Osteoblast (primary cell): ENCODE measurements around the gene ARFIP2. TPM values are rescaled to one million over a fixed set of nuclear protein-coding genes. Genes with fewer than 3 reads are reported as not detected.

Experiments used
- DNase-seq: peaks from one replicate; pipeline ENCODE4 v3.0.0; 2011; ENCODE audit warnings: low spot score, mixed read lengths; ENCODE audit not compliant: insufficient read length; ENCODE audit errors: missing footprints
- H2AFZ ChIP-seq: 2 replicates; pipeline ENCODE4 v1.6.0; 2011; ENCODE audit warnings: mild to moderate bottlenecking, low read length
- H3K27ac ChIP-seq: 2 replicates; pipeline ENCODE4 v1.5.1; 2011; ENCODE audit warnings: mild to moderate bottlenecking, low read depth, low read length, moderate library complexity
- H3K27me3 ChIP-seq: 2 replicates; pipeline ENCODE4 v1.6.0; 2012; ENCODE audit warnings: mild to moderate bottlenecking, control low read depth, inconsistent platforms, low read length, moderate library complexity; ENCODE audit not compliant: insufficient read depth
- H3K36me3 ChIP-seq: 2 replicates; pipeline ENCODE4 v1.5.1; 2011; ENCODE audit warnings: mild to moderate bottlenecking, low read length, control low read depth, moderate library complexity; ENCODE audit not compliant: insufficient read depth
- H3K4me1 ChIP-seq: 2 replicates; pipeline ENCODE4 v1.5.1; 2011; ENCODE audit warnings: mild to moderate bottlenecking, low read length, control low read depth, moderate library complexity; ENCODE audit not compliant: insufficient read depth
- H3K4me2 ChIP-seq: 2 replicates; pipeline ENCODE4 v1.6.0; 2011; ENCODE audit warnings: mild to moderate bottlenecking, low read length; ENCODE audit not compliant: insufficient read depth
- H3K4me3 ChIP-seq: fragments of 200-600 bp; sonication (generic); 3 replicates; pipeline ENCODE4 v1.5.1; 2012; ENCODE audit warnings: mild to moderate bottlenecking, low read length, inconsistent platforms; ENCODE audit not compliant: insufficient read depth
- H3K79me2 ChIP-seq: 2 replicates; pipeline ENCODE4 v1.6.0; 2012; ENCODE audit warnings: mild to moderate bottlenecking, low read length, control low read depth, inconsistent platforms; ENCODE audit not compliant: insufficient read depth
- H3K9me3 ChIP-seq: 2 replicates; pipeline ENCODE4 v1.5.1; 2011; ENCODE audit warnings: low read depth, low read length, control low read depth
- H4K20me1 ChIP-seq: 2 replicates; pipeline ENCODE4 v1.6.0; 2012; ENCODE audit warnings: mild to moderate bottlenecking, low read length, control low read depth; ENCODE audit not compliant: insufficient read depth
- CTCF ChIP-seq: IDR thresholded peaks from 2 replicates; pipeline ENCODE4 v1.5.1; 2011; ENCODE audit warnings: mild to moderate bottlenecking, low read depth, low read length, moderate library complexity; ENCODE audit errors: extremely low read depth
- total RNA-seq: library from RNA; depleted of rRNA; stranded (reverse); fragments of >200 nt; gene quantifications from 2 replicates; pipeline ENCODE4 v1.2.3, GENCODE V29; 2012

ARFIP2 gene
- total RNA-seq, 1 donor: 79.3 TPM

DNA sequence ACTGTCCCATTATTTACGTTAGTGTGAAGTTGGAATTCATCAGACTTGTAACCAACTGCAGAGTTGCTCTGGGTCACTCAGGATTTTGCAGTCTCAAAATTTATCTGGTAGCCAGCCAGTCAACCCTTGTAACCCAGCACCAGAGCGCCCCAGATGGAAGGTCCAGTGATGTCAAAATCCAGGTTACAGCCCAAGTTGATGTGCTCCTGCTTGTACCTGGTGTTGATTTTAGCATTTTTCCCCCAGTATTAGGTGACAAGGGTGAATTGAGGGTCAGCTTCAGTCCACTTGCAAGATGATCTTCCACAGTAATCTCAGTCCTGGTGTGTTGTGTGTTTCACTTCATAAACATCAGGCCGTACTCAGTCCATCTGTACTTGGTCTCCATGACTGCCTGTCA, 7.7 kb upstream of the ARFIP2 start:
- H2AFZ ChIP-seq: no peak overlapping the region
- no peak for DNase-seq
- no peak overlapping the region for H3K4me3 ChIP-seq
- peaks cover 21% of the 10 kb centered on the region for H3K79me2 ChIP-seq
- H4K20me1 ChIP-seq: peaks cover 3% of the 10 kb centered on the region
- TF ChIP-seq CTCF: no peak
- H3K4me2 ChIP-seq: no peak overlapping the region
- peaks cover 51% of the 10 kb centered on the region for H3K36me3 ChIP-seq
- H3K9me3 ChIP-seq: no peaks in the 10 kb centered on the region
- H3K4me1 ChIP-seq: no peaks in the 10 kb centered on the region
- no peaks in the 10 kb centered on the region for H3K27me3 ChIP-seq
- no peak overlapping the region for H3K27ac ChIP-seq

GRCh38 chr11:6488342-6488741, 7.2 kb upstream of the ARFIP2 start:
- Histone ChIP-seq H3K4me3 (no peak overlapping the region), H3K4me2 (no peak overlapping the region), H3K27ac (no peak overlapping the region), H3K9me3 (no peaks in the 10 kb centered on the region), H4K20me1 (peaks cover 3% of the 10 kb centered on the region), H3K4me1 (no peaks in the 10 kb centered on the region), H2AFZ (no peak overlapping the region), H3K79me2 (peaks cover 25% of the 10 kb centered on the region), H3K27me3 (no peaks in the 10 kb centered on the region), H3K36me3 (peaks cover 52% of the 10 kb centered on the region)
- DNase-seq: no peak
- TF ChIP-seq CTCF: no peak

DNA sequence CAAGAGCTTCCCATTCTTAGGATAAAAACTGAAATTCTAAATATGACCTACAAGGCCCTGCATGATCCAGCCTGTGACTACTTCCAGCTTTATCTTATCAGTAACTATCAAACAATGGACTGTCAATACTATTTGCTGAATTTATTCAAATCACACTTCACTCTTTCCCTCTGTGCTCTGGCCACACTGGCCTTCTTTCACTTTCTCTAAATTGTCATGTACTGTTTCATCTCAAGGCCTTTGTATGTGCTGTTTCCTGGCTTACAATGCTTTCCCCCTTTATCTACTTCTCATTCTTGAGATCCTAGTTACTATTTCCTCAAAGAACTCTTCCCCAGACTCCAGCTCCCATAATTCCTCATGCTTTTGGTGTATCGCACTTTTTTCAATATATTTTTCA, 5.8 kb upstream of the ARFIP2 start:
- no peak for DNase-seq
- H4K20me1 ChIP-seq: peaks cover 12% of the 10 kb centered on the region
- no peak for TF ChIP-seq CTCF
- no peaks in the 10 kb centered on the region for H3K27me3 ChIP-seq
- no peak overlapping the region for H3K4me3 ChIP-seq
- H3K9me3 ChIP-seq: no peaks in the 10 kb centered on the region
- H2AFZ ChIP-seq: no peak overlapping the region
- peaks cover 55% of the 10 kb centered on the region for H3K36me3 ChIP-seq
- peaks cover 9% of the 10 kb centered on the region for H3K4me1 ChIP-seq
- H3K4me2 ChIP-seq: no peak overlapping the region
- H3K79me2 ChIP-seq: peaks cover 39% of the 10 kb centered on the region
- H3K27ac ChIP-seq: no peak overlapping the region

DNA sequence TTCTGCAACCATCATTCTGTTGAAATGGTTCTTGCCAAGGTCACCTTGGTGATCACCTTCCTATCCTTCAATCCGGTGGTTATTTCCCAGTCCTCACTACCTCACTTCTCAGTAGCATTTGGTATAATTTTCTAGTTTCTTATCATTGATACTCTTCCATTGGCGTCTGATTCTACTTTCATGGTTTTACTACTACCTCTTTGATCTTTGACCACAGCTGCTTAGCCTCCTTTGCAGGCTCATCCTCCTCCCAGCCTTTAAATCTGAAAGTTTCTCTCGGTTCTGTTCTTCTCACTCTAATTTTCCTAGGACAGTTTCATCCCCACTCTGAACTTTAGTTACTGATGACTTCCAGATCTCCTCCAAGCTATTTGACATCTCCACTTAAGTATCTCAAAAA, 5.1 kb upstream of the ARFIP2 start:
- no peak overlapping the region for H3K4me2 ChIP-seq
- no peak for TF ChIP-seq CTCF
- H3K27ac ChIP-seq: no peak overlapping the region
- H3K4me3 ChIP-seq: no peak overlapping the region
- H3K79me2 ChIP-seq: peaks cover 45% of the 10 kb centered on the region
- no peaks in the 10 kb centered on the region for H3K27me3 ChIP-seq
- peaks cover 12% of the 10 kb centered on the region for H3K4me1 ChIP-seq
- no peak for DNase-seq
- no peak overlapping the region for H2AFZ ChIP-seq
- no peaks in the 10 kb centered on the region for H3K9me3 ChIP-seq
- H3K36me3 ChIP-seq: peaks cover 52% of the 10 kb centered on the region
- peaks cover 16% of the 10 kb centered on the region for H4K20me1 ChIP-seq
